GM21360 (cell line): ENCODE results near the gene SNRPD1.
"Not testable (repeated sequence)": the region's sequence is repeated elsewhere in the genome, so short reads cannot be mapped to it uniquely, and the experiment has no call there.

Experiments
- ATAC-seq: cut with Tn5 transposase; IDR thresholded peaks from one replicate; pipeline ENCODE4 v1.9.1; 2021; ENCODE audit warnings: mild to moderate bottlenecking, moderate library complexity; ENCODE audit not compliant: unreplicated experiment

SNRPD1 gene

GRCh38 chr18:21634588-21635199 lies 22.6 kb downstream of the SNRPD1 start:
- no peak for ATAC-seq

GRCh38 chr18:21636769-21637168 lies 24.7 kb downstream of the SNRPD1 start:
- ATAC-seq = no peak

- no peak for ATAC-seq
Observed at GRCh38 chr18:21638822-21639221, 26.7 kb downstream of the SNRPD1 start.

- not testable (repeated sequence) for ATAC-seq
Observed at GRCh38 chr18:21640375-21640774, 28.3 kb downstream of the SNRPD1 start.

- no peak for ATAC-seq
Observed at GRCh38 chr18:21650311-21650710, 38.2 kb downstream of the SNRPD1 start.

GRCh38 chr18:21652073-21652472 lies 40.0 kb downstream of the SNRPD1 start:
- ATAC-seq = no peak

GRCh38 chr18:21653361-21653760 lies 41.2 kb downstream of the SNRPD1 start:
- ATAC-seq = no peak

GRCh38 chr18:21656402-21656801 lies 44.3 kb downstream of the SNRPD1 start:
- ATAC-seq = no peak

- no peak for ATAC-seq
Observed at GRCh38 chr18:21660078-21660477, 48.0 kb downstream of the SNRPD1 start.

- no peak for ATAC-seq
Observed at GRCh38 chr18:21662581-21662980, 50.5 kb downstream of the SNRPD1 start.

GRCh38 chr18:21663578-21663977 lies 51.5 kb downstream of the SNRPD1 start:
- ATAC-seq = no peak

GRCh38 chr18:21664069-21664468 lies 52.0 kb downstream of the SNRPD1 start:
- no peak for ATAC-seq

- no peak for ATAC-seq
Observed at GRCh38 chr18:21669736-21670285, 57.7 kb downstream of the SNRPD1 start.

GRCh38 chr18:21672521-21673267 lies 60.6 kb downstream of the SNRPD1 start:
- no peak for ATAC-seq

GRCh38 chr18:21675354-21675753 lies 63.2 kb downstream of the SNRPD1 start:
- not testable (repeated sequence) for ATAC-seq

- ATAC-seq = no peak
Observed at GRCh38 chr18:21678859-21679258, 66.7 kb downstream of the SNRPD1 start.

- no peak for ATAC-seq
Observed at GRCh38 chr18:21680161-21680560, 68.0 kb downstream of the SNRPD1 start.

GRCh38 chr18:21682371-21683051 lies 70.4 kb downstream of the SNRPD1 start:
- peak; percentile 42 for ATAC-seq
